ENCODE data around the gene HSPA1L.

- TF ChIP-seq CTCF (IDR thresholded peaks at IDR 0.05) (no peak), POLR2AphosphoS5 (IDR thresholded peaks at IDR 0.05) (no peak), POLR2A (IDR thresholded peaks at IDR 0.05) (no peak)
These were observed 49.5 kb downstream of the HSPA1L start for GRCh38 chr6:31765559-31765909.
